Measurements from ENCODE around the gene HOXA5. TPM values are rescaled to one million over a fixed set of nuclear protein-coding genes. Genes with fewer than 3 reads are reported as not detected.

Gene HOXA5
- total RNA-seq, 1 donor from 2014 or later: not detected

- Mint-ChIP-seq H3K36me3 (ENCODE audit: unreplicated experiment) (peaks cover 4% of the 10 kb centered on the region), H3K4me1 (ENCODE audit: low read depth, unreplicated experiment) (no peaks in the 10 kb centered on the region), H3K9me3 (ENCODE audit: unreplicated experiment) (peaks cover 12% of the 10 kb centered on the region), H3K27me3 (ENCODE audit: unreplicated experiment) (peaks cover 40% of the 10 kb centered on the region), H3K27ac (ENCODE audit: unreplicated experiment) (no peak overlapping the region), H3K4me3 (ENCODE audit: unreplicated experiment) (peak overlapping the region; percentile 36)
- peak; percentile 13 for DNase-seq
- TF ChIP-seq CTCF (IDR thresholded peaks at IDR 0.05; ENCODE audit: partially characterized antibody, unreplicated experiment): no peak
Measured at GRCh38 chr7:27172315-27172774, 28.9 kb upstream of the HOXA5 start.

- no peak for TF ChIP-seq CTCF (IDR thresholded peaks at IDR 0.05; ENCODE audit: partially characterized antibody, unreplicated experiment)
- Mint-ChIP-seq H3K9me3 (ENCODE audit: unreplicated experiment) (peaks cover 13% of the 10 kb centered on the region), H3K27me3 (ENCODE audit: unreplicated experiment) (peaks cover 43% of the 10 kb centered on the region), H3K4me1 (ENCODE audit: low read depth, unreplicated experiment) (no peaks in the 10 kb centered on the region), H3K4me3 (ENCODE audit: unreplicated experiment) (no peak overlapping the region), H3K27ac (ENCODE audit: unreplicated experiment) (no peak overlapping the region), H3K36me3 (ENCODE audit: unreplicated experiment) (peaks cover 4% of the 10 kb centered on the region)
- DNase-seq: peak; percentile 16
Measured at GRCh38 chr7:27171637-27172314, 28.3 kb upstream of the HOXA5 start.

GRCh38 chr7:27171325-27171636 lies 27.8 kb upstream of the HOXA5 start:
- H3K4me1 Mint-ChIP-seq (ENCODE audit: low read depth, unreplicated experiment): no peaks in the 10 kb centered on the region
- no peak overlapping the region for H3K4me3 Mint-ChIP-seq (ENCODE audit: unreplicated experiment)
- DNase-seq: peak; percentile 21

GRCh38 chr7:27170426-27171324 lies 27.2 kb upstream of the HOXA5 start:
- Mint-ChIP-seq H3K27me3 (ENCODE audit: unreplicated experiment) (peaks cover 41% of the 10 kb centered on the region), H3K27ac (ENCODE audit: unreplicated experiment) (no peak overlapping the region), H3K4me3 (ENCODE audit: unreplicated experiment) (no peak overlapping the region), H3K4me1 (ENCODE audit: low read depth, unreplicated experiment) (peaks cover under 1% of the 10 kb centered on the region), H3K9me3 (ENCODE audit: unreplicated experiment) (peaks cover 17% of the 10 kb centered on the region), H3K36me3 (ENCODE audit: unreplicated experiment) (peaks cover 4% of the 10 kb centered on the region)
- DNase-seq: no peak
- TF ChIP-seq CTCF (IDR thresholded peaks at IDR 0.05; ENCODE audit: partially characterized antibody, unreplicated experiment): no peak

More at GRCh38 chr7:27171325-27171636, 27.8 kb upstream of the HOXA5 start:
- Mint-ChIP-seq H3K36me3 (ENCODE audit: unreplicated experiment) (peaks cover 4% of the 10 kb centered on the region), H3K27me3 (ENCODE audit: unreplicated experiment) (peaks cover 43% of the 10 kb centered on the region), H3K9me3 (ENCODE audit: unreplicated experiment) (peaks cover 13% of the 10 kb centered on the region), H3K27ac (ENCODE audit: unreplicated experiment) (no peak overlapping the region)
- no peak for TF ChIP-seq CTCF (IDR thresholded peaks at IDR 0.05; ENCODE audit: partially characterized antibody, unreplicated experiment)

Data from glutamatergic neuron (in vitro differentiated cells).